ENCODE measurements around the gene ITGB6.

ITGB6 gene

DNA sequence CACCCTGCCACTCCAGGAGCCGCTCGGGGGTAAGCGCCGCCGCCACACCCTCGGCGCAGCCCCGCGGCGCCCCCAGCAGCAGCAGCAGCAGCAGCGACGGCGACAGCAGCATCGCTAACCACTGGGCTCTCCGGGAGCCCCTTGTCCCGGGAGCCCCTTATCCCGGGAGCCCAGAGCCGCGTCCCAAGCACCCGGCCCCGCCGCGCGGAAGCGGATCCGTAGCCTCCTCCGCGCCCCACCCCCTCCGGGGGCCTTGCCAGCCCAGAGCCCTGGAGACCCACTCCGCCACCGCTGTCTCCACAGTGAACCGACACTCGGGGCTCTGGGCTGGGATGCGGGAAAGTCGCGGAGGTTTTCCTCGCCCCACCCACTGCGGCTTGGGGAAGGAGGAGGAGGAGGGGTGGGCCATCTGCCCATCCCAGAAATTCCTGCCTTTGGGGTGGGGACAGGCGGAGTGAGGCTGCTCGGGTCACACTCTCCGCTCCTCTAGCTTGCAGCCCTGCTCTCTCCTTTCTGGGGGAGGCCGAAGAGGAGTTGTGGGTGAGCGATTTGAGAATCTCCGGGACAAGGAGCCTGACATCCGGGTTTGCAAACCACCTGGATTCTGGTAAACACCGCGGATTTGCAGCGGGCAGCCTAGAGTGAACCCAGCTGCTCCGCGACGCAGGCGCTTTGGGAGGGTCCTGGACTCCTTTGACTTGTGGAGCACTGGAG is 137.6 kb downstream of the ITGB6 start, which contains the start of gene PLA2R1:
Gene PLA2R1 (minus strand): TSS at position 324 of the 714 bp plus-strand sequence. CDS start 212 bp downstream, at position 112.
- H3K4me3 Mint-ChIP-seq, result peak within 1 kb of the TSS; percentile 31
- no peak within 1 kb of the TSS for H3K27ac Mint-ChIP-seq
- H3K27me3 Mint-ChIP-seq (ENCODE audit: low read depth), result peaks cover 52% of the 10 kb centered on the region
- no peaks in the 10 kb centered on the region for H3K36me3 Mint-ChIP-seq (ENCODE audit: low read depth)
- no peak for DNase-seq (ENCODE audit: low spot score)
- H3K9me3 Mint-ChIP-seq, result no peaks in the 10 kb centered on the region
- peaks cover 2% of the 10 kb centered on the region for H3K4me1 Mint-ChIP-seq (ENCODE audit: low read depth)

DNA sequence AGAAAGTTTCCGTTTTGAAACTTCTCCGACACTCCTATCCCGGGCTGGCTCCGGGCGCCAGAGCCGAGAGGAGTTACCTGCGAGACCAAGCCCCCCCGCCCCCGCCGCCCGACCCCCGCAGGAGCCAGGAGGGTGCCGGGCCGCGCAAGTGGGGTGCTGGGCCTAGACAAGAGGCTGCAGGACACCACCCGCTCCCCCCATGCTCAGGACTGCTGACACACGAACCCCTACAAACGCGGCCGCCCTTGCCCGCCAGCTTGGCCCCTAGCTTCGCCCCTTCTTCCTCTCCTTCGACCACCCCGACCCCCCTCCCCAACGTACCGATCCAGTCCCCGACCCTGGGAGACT is 138.2 kb downstream of the ITGB6 start:
- no peaks in the 10 kb centered on the region for H3K9me3 Mint-ChIP-seq
- H3K27ac Mint-ChIP-seq, result no peak overlapping the region
- peak overlapping the region; percentile 27 for H3K4me3 Mint-ChIP-seq
- peaks cover 52% of the 10 kb centered on the region for H3K27me3 Mint-ChIP-seq (ENCODE audit: low read depth)
- DNase-seq (ENCODE audit: low spot score), result no peak
- H3K36me3 Mint-ChIP-seq (ENCODE audit: low read depth), result no peaks in the 10 kb centered on the region
- peaks cover 2% of the 10 kb centered on the region for H3K4me1 Mint-ChIP-seq (ENCODE audit: low read depth)

GRCh38 chr2:160061533-160061932 is 138.5 kb downstream of the ITGB6 start:
- H3K9me3 Mint-ChIP-seq, result no peaks in the 10 kb centered on the region
- H3K27me3 Mint-ChIP-seq (ENCODE audit: low read depth), result peaks cover 52% of the 10 kb centered on the region
- peaks cover 2% of the 10 kb centered on the region for H3K4me1 Mint-ChIP-seq (ENCODE audit: low read depth)
- no peak overlapping the region for H3K4me3 Mint-ChIP-seq
- DNase-seq (ENCODE audit: low spot score), result no peak
- no peaks in the 10 kb centered on the region for H3K36me3 Mint-ChIP-seq (ENCODE audit: low read depth)
- H3K27ac Mint-ChIP-seq, result no peak overlapping the region

DNA sequence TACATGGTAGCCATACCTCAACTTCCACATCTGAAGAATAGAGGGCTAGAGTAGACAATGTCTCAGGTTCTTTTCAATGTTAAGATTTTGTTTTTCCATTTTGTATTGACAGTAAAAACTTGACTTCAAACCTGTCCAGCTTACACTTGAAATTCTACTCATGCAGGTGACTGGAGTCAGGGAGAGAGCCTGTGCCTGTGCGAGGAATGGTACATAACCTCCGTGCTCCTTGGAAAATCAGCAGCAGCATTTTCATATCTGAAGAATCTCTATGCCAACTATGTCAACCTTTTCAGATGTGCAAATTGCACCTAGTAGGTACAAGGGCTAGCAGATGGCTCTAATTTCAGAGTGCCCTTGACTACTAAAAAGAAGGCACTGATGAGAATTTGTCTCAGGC is 139.8 kb downstream of the ITGB6 start:
- Mint-ChIP-seq H3K27ac (no peak overlapping the region), H3K9me3 (no peaks in the 10 kb centered on the region), H3K36me3 (ENCODE audit: low read depth) (no peaks in the 10 kb centered on the region), H3K4me1 (ENCODE audit: low read depth) (peaks cover 2% of the 10 kb centered on the region), H3K27me3 (ENCODE audit: low read depth) (peaks cover 52% of the 10 kb centered on the region), H3K4me3 (no peak overlapping the region)
- no peak for DNase-seq (ENCODE audit: low spot score)

DNA sequence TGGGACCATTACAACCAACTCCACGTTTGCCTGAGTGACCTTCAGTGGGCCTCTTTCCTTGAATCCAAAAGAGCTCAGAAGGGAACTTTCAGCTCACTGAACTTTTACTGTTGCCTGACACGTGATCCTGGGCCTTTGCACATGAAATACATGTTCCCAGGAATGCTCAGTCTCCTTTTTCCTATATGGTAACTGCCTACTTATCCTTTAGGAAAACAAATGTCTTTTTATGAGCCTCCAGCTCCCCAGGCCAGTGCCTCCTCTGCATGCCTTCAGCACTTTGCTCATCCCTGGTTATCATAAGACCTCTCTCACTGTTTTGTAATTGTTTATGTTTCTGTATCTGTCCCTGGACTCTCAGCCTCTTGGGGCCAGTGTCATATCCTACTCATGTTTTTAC is 142.7 kb downstream of the ITGB6 start:
- no peaks in the 10 kb centered on the region for H3K4me1 Mint-ChIP-seq (ENCODE audit: low read depth)
- no peak overlapping the region for H3K27ac Mint-ChIP-seq
- H3K36me3 Mint-ChIP-seq (ENCODE audit: low read depth), result no peaks in the 10 kb centered on the region
- DNase-seq (ENCODE audit: low spot score), result no peak
- peaks cover 27% of the 10 kb centered on the region for H3K27me3 Mint-ChIP-seq (ENCODE audit: low read depth)
- no peaks in the 10 kb centered on the region for H3K9me3 Mint-ChIP-seq
- H3K4me3 Mint-ChIP-seq, result no peak overlapping the region

DNA sequence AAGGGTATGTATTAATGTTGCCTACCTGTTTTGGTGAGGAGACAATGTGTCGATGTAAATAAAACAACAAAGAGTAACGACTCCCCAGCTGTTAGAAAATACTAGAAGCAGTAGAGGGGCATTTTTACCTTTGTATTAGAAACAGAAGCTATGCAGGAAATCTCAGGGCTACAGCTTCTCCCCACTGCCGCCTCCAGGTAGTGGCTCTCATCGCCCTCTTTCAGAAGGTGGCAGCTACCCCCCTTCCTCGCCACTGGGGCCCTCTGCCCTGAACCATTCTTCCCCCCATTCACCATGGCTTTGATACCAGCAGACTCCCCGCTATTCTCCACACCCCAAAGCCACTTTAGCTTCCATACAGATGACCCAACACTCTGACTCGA is 144.4 kb downstream of the ITGB6 start:
- Mint-ChIP-seq H3K27ac (no peak overlapping the region), H3K4me1 (ENCODE audit: low read depth) (no peaks in the 10 kb centered on the region), H3K4me3 (no peak overlapping the region), H3K9me3 (no peaks in the 10 kb centered on the region), H3K27me3 (ENCODE audit: low read depth) (peaks cover 20% of the 10 kb centered on the region), H3K36me3 (ENCODE audit: low read depth) (no peaks in the 10 kb centered on the region)
- no peak for DNase-seq (ENCODE audit: low spot score)

DNA sequence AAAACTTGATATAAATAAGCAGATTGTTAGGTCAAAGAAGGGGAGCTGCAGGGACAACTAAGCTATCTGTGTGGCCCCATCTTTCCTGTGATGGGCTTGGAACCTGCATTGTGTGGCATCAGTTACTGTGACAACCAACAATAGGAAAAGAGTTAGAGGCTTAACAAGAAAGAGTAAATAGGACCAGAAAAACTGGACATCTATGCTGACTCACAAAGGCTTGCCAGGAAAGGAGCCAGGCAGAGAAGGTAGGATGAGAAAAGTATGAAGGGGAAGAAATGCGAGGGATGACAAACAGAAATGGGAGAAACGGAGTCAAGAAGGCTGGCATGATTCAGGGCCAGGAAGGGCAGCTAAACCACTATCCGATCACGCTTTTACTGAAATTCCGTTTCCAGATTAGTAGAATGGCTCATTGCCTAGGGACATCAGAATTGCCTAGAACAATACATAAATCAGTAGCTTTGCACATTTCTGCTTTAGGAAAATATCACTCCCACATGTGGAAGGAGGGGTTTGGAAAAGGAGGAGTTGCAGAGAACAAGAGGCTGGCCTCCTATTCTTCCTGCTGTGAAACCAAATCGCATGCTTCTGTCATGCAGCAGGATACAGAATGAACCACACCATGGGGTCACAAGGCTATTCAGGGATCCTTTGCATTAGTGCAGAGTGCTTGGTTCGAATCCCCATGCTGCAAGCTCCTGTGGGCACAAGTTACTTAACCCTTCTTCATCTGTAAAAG is 144.9 kb downstream of the ITGB6 start:
- no peak for DNase-seq (ENCODE audit: low spot score)
- Mint-ChIP-seq H3K36me3 (ENCODE audit: low read depth) (no peaks in the 10 kb centered on the region), H3K27ac (no peak overlapping the region), H3K27me3 (ENCODE audit: low read depth) (peaks cover 14% of the 10 kb centered on the region), H3K4me3 (no peak overlapping the region), H3K4me1 (ENCODE audit: low read depth) (no peaks in the 10 kb centered on the region), H3K9me3 (no peaks in the 10 kb centered on the region)

- Mint-ChIP-seq H3K9me3 (no peaks in the 10 kb centered on the region), H3K27ac (no peak overlapping the region), H3K4me1 (ENCODE audit: low read depth) (no peaks in the 10 kb centered on the region), H3K27me3 (ENCODE audit: low read depth) (peaks cover 4% of the 10 kb centered on the region), H3K4me3 (no peak overlapping the region), H3K36me3 (ENCODE audit: low read depth) (no peaks in the 10 kb centered on the region)
- DNase-seq (ENCODE audit: low spot score), result no peak
Measured at GRCh38 chr2:160053946-160054345, 146.1 kb downstream of the ITGB6 start.

DNA sequence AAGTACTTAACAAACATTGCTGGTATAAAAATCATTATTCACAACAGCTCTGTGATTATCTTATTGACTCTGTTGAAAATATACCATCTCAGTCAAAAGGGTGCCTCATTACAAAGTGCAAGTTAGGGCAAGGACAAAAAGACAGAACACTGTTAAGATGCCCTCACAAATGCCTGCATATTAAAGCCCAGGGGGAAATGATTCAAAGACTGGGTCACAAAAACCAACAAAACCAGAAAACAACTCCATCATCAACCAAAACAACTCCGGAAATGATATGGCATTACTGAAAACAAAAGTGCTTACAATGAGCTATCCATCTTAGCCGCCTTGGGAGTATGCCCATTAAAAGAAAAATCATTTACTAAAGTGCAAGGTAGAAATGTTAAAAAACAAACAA is 147.5 kb downstream of the ITGB6 start:
- Mint-ChIP-seq H3K4me1 (ENCODE audit: low read depth) (no peaks in the 10 kb centered on the region), H3K36me3 (ENCODE audit: low read depth) (no peaks in the 10 kb centered on the region), H3K27ac (no peak overlapping the region), H3K9me3 (no peaks in the 10 kb centered on the region), H3K4me3 (no peak overlapping the region), H3K27me3 (ENCODE audit: low read depth) (peaks cover 4% of the 10 kb centered on the region)
- DNase-seq (ENCODE audit: low spot score), result no peak

DNA sequence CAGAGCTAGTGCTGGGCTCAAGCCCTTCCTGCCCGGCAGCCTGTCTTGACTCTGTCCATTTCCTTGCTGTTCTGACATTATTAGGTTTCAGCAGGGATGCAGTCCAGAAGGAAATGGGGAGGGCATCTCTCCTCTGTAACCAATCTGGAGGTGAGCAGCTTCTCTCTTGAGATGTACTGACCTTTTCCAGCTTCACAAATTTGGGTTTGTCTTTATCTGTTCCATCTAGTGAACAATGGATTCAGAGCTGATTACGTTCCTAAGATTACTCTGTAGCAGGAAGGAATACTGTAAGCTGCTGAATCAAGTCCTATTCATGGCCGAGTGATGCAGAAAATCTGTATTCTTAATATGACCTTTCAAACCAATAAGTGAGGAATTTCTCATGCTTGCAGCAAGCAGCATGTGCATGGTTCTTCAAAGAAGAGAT is 148.7 kb downstream of the ITGB6 start:
- no peaks in the 10 kb centered on the region for H3K9me3 Mint-ChIP-seq

GRCh38 chr2:160050147-160050546 is 149.9 kb downstream of the ITGB6 start:
- no peaks in the 10 kb centered on the region for H3K36me3 Mint-ChIP-seq (ENCODE audit: low read depth)
- no peaks in the 10 kb centered on the region for H3K9me3 Mint-ChIP-seq
- no peak overlapping the region for H3K4me3 Mint-ChIP-seq
- H3K27ac Mint-ChIP-seq, result no peak overlapping the region
- no peak for DNase-seq (ENCODE audit: low spot score)
- no peaks in the 10 kb centered on the region for H3K4me1 Mint-ChIP-seq (ENCODE audit: low read depth)
- H3K27me3 Mint-ChIP-seq (ENCODE audit: low read depth), result peaks cover 4% of the 10 kb centered on the region

More for the DNA sequence above, 148.7 kb downstream of the ITGB6 start:
- no peaks in the 10 kb centered on the region for H3K36me3 Mint-ChIP-seq (ENCODE audit: low read depth)
- H3K27me3 Mint-ChIP-seq (ENCODE audit: low read depth), result peaks cover 4% of the 10 kb centered on the region
- no peak overlapping the region for H3K27ac Mint-ChIP-seq
- no peak overlapping the region for H3K4me3 Mint-ChIP-seq
- no peaks in the 10 kb centered on the region for H3K4me1 Mint-ChIP-seq (ENCODE audit: low read depth)
- DNase-seq (ENCODE audit: low spot score), result no peak
